GM12878 (cell line): ENCODE data around the gene QSOX2. TPM values are rescaled to one million over a fixed set of nuclear protein-coding genes. Genes with fewer than 3 reads are reported as not detected.

Experiments
- ATAC-seq: fragments of 200-7000 bp; cut with Tn5 transposase; 3 replicates; pipeline ENCODE4 v1.9.1; 2020; ENCODE audit warnings: mild to moderate bottlenecking, moderate library complexity
- BruUV-seq: library from RNA; stranded (reverse); fragments of 400-500 nt; replicated peaks from 2 replicates; lab custom pipeline; 2021; lab: Mats Ljungman, UMichigan
- CTCF ChIA-PET: fragments of 300-600 bp; sonication (Branson Sonifier 250); formaldehyde crosslinking; extraction: SDS; loops from one replicate; lab custom pipeline; 2021; ENCODE audit warnings: inconsistent platforms; lab: Yijun Ruan, JAX
- POLR2A ChIA-PET: fragments of 350-600 bp; formaldehyde crosslinking; extraction: SDS; loops from one replicate; lab custom pipeline; 2021; ENCODE audit warnings: inconsistent platforms; lab: Charles Lee
- RAD21 ChIA-PET: fragments of 300-600 bp; sonication (Branson Sonifier 250); formaldehyde crosslinking; loops from one replicate; lab custom pipeline; 2023; ENCODE audit warnings: antibody characterized with exemption; ENCODE audit not compliant: unreplicated experiment; lab: Charles Lee
- SMC1A ChIA-PET: fragments of 300-600 bp; sonication (Branson Sonifier 250); formaldehyde crosslinking; loops from one replicate; lab custom pipeline; 2023; ENCODE audit not compliant: unreplicated experiment, uncharacterized antibody; lab: Charles Lee
- DNase-seq: peaks from one replicate; pipeline ENCODE4 v3.0.0-alpha.2; 2011; ENCODE audit warnings: low read depth, low spot score
- FAIRE-seq: peaks from 3 replicates; lab custom pipeline; 2011; peaks lifted over from hg19 to GRCh38; lab: Jason Lieb, UNC
- H2AFZ ChIP-seq: 2 replicates; pipeline ENCODE4 v1.6.0; 2011; ENCODE audit warnings: low read depth, low read length, control low read depth; ENCODE audit not compliant: control insufficient read depth
- H3K27ac ChIP-seq: 2 replicates; pipeline ENCODE4 v1.5.1; 2011; ENCODE audit warnings: control low read depth; ENCODE audit not compliant: control insufficient read depth, insufficient read depth
- H3K27me3 ChIP-seq, 2 experiments: replicated peaks in 1 of 2; 2 replicates each; pipeline versions ENCODE4 v1.6.0 to v1.6.1; 2011; ENCODE audit warnings: low read length in 1 of 2; ENCODE audit not compliant: control insufficient read depth in 2 of 2, insufficient read depth in 2 of 2
- H3K36me3 ChIP-seq, 2 experiments: 2 replicates each; pipeline ENCODE4 v1.5.1; 2011; ENCODE audit warnings: low read length in 1 of 2; ENCODE audit not compliant: control insufficient read depth in 2 of 2, insufficient read depth in 2 of 2
- H3K4me1 ChIP-seq: 2 replicates; pipeline ENCODE4 v1.6.1; 2011; ENCODE audit warnings: mild to moderate bottlenecking, low read length, moderate library complexity, mixed read lengths; ENCODE audit not compliant: control insufficient read depth, insufficient read depth
- H3K4me2 ChIP-seq: 2 replicates; pipeline ENCODE4 v1.6.0; 2011; ENCODE audit warnings: control low read depth; ENCODE audit not compliant: control insufficient read depth, insufficient read depth
- H3K4me3 ChIP-seq: fragments of 200-600 bp; sonication (generic); 2 replicates; pipeline ENCODE4 v1.5.1; 2016
- H3K79me2 ChIP-seq: 2 replicates; pipeline ENCODE4 v1.6.0; 2011; ENCODE audit warnings: low read length; ENCODE audit not compliant: control insufficient read depth, insufficient read depth
- H3K9ac ChIP-seq: 2 replicates; pipeline ENCODE4 v1.8.0; 2011; ENCODE audit warnings: low read length, control low read depth, mixed read lengths; ENCODE audit not compliant: control insufficient read depth, insufficient read depth
- H3K9me3 ChIP-seq: replicated peaks from 3 replicates; pipeline ENCODE4 v1.5.1; 2011; ENCODE audit warnings: mild to moderate bottlenecking, low read length; ENCODE audit not compliant: control insufficient read depth, insufficient read depth
- H4K20me1 ChIP-seq: 2 replicates; pipeline ENCODE4 v1.6.0; 2011; ENCODE audit not compliant: control insufficient read depth, insufficient read depth
- CREM ChIP-seq: IDR thresholded peaks from 2 replicates; pipeline ENCODE4 v1.6.1; 2014; ENCODE audit warnings: antibody characterized with exemption, low read depth
- FOS ChIP-seq: IDR thresholded peaks from 3 replicates; pipeline ENCODE4 v1.6.1; 2011; ENCODE audit warnings: borderline replicate concordance; ENCODE audit not compliant: insufficient read length; ENCODE audit errors: extremely low read depth
- MXI1 ChIP-seq: fragments of 150-350 bp; IDR thresholded peaks from 2 replicates; pipeline ENCODE4 v1.6.1; 2011; ENCODE audit warnings: low read depth, mild to moderate bottlenecking, inconsistent platforms, low read length, improper control_type of control experiment
- RELB ChIP-seq: fragments of 450-650 bp; IDR thresholded peaks from 2 replicates; pipeline ENCODE4 v1.6.1; 2017; ENCODE audit warnings: low read depth, mild to moderate bottlenecking, moderate library complexity
- YY1 ChIP-seq: IDR thresholded peaks from 2 replicates; pipeline ENCODE4 v1.6.1; 2011; ENCODE audit warnings: low read depth, mild to moderate bottlenecking, low read length
- WGBS: methylation state at CpG from one replicate; pipeline ENCODE4 v1.1.6; 2016; ENCODE audit warnings: low lambda C conversion rate; ENCODE audit not compliant: insufficient replicate concordance, insufficient coverage; ENCODE audit errors: missing lambda C conversion rate; 5-methylcytosine and 5-hydroxymethylcytosine counted together
- in situ Hi-C: fragments of 300-500 bp; cut with MboI; formaldehyde crosslinking; loops from 9 replicates; pipeline ENCODE4 v1.14.3; 2018; ENCODE audit warnings: mixed read lengths
- intact Hi-C: fragments of 100-400 bp; cut with micrococcal nuclease; formaldehyde crosslinking; loops from one replicate; pipeline ENCODE4 v1.14.2; 2022; ENCODE audit not compliant: unreplicated experiment
- polyA plus RNA-seq, 11 experiments: library from polyadenylated mRNA; depleted of rRNA in 4 of 11; unstranded in 6 of 11; stranded (reverse) in 5 of 11; fragments of >200 nt; fragmentation: Nextera tagmentation in 4 of 11; fragmentation: Illumina TruSeq in 1 of 11; extraction: Ambion mirVana in 4 of 11; extraction: Trizol in 1 of 11; gene quantifications; 1 replicate in 1 of 11; 2 replicates in 10 of 11; pipeline versions ENCODE4 v1.2.1 to v1.2.3, GENCODE V29; 2011 to 2016; ENCODE audit warnings: inconsistent platforms in 2 of 11, missing spikeins in 2 of 11, low read depth in 1 of 11
- total RNA-seq, 4 experiments: library from RNA; depleted of rRNA in 3 of 4; stranded (reverse); fragments of >200 nt in 3 of 4; fragmentation: Illumina TruSeq in 1 of 4; extraction: Trizol in 1 of 4; gene quantifications; 2 replicates each; pipeline versions ENCODE4 v1.2.1 to v1.2.3, GENCODE V29; 2013 to 2021

QSOX2 gene
- total and polyA plus RNA-seq, 10 of the 15 experiments (the other 5 are each of a cell fraction or from before 2014, with no cell fraction given) = 0.34 to 16.1 (median 8.2) TPM

- no peak for FAIRE-seq
- no peaks in the 10 kb centered on the region for H3K9me3 ChIP-seq
- no TSS peak for BruUV-seq
- 74% methylated on average over 8 of the region's 8 CpGs for WGBS
- H4K20me1 ChIP-seq = peaks cover 4% of the 10 kb centered on the region; the same call in 1 of the 2 replicates
- H3K4me1 ChIP-seq = peaks cover 52% of the 10 kb centered on the region
- intact Hi-C loops = no loop called here
- H3K9ac ChIP-seq = no peak overlapping the region
- peak overlapping the region; percentile 64 for H3K4me2 ChIP-seq
- no peak overlapping the region for H3K27ac ChIP-seq
- TF ChIP-seq FOS (no peak), CREM (no peak), YY1 (no peak), RELB (no peak), MXI1 (no peak)
- TF ChIP-seq, all 136 proteins: peak for 0
- in situ Hi-C loops = no loop called here
- ATAC-seq (no peak), DNase-seq (no peak)
- ChIA-PET RAD21 (no interaction called here), POLR2A (no interaction called here), CTCF (interaction anchor here (0.7 to 3.2 kb wide), 5 partner anchors 16 to 41 kb away, joined by 4 to 30 read pairs (median 6); no protein-coding TSS in a partner anchor), SMC1A (interaction anchor here (1.5 to 1.6 kb wide), 2 partner anchors 16 to 17 kb away, joined by 5 to 9 read pairs; no protein-coding TSS in a partner anchor)
- Histone ChIP-seq H3K36me3 (no peaks in the 10 kb centered on the region; a peak in 2 of 4 replicates), H3K4me3 (peak overlapping the region; percentile 80; the same call in 1 of the 2 replicates), H3K79me2 (peaks cover 69% of the 10 kb centered on the region), H2AFZ (no peak overlapping the region), H3K27me3 (no peaks in the 10 kb centered on the region; a peak in 1 of 4 replicates)
These were observed 3.4 kb downstream of the QSOX2 start for GRCh38 chr9:136242248-136242647.
